NCI-H1694 treated with DMSO at 0.1 percent for 48 hours (cell line): Measurements from ENCODE around the gene HOXC10.
A peak's percentile ranks its signal among the peaks of the same experiment; 100 is the strongest.

ENCODE experiments used
- DNase-seq: peaks from one replicate; lab custom pipeline; 2025; lab: John Stamatoyannopoulos, UW

HOXC10 gene

GRCh38 chr12:54030442-54030801, 45.5 kb downstream of the HOXC10 start:
- no peak for DNase-seq

DNA sequence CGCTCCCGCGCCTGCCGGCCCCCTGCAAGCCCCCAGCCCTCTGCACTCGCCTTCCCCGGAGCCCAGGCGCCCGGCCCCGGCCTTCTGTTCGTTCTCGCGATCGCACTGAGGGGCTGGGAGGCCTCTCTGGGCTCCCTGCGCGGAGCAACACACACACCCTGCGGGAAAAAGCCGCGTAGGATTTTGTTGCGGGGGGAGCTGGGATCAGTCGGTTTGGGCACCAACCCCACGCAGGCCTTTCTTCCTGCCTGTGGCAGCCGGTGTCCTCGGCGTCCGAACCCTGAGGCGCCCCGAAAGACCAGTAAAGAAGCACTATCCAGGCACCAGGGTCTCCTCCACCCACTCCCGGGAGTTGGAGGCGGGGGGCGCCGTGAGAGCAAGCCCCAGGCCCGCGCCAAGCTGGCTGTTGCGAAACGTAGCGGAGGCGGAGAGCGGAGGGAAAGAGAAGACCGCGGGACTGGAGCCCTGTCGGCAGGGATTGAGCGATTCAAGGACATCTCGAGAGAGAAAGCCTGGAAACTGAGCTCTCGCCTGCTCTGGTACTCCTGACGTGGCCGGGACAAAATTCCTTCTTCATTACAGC, 46.0 kb downstream of the HOXC10 start:
- no peak for DNase-seq

GRCh38 chr12:54031480-54031879, 46.5 kb downstream of the HOXC10 start:
- no peak for DNase-seq

DNA sequence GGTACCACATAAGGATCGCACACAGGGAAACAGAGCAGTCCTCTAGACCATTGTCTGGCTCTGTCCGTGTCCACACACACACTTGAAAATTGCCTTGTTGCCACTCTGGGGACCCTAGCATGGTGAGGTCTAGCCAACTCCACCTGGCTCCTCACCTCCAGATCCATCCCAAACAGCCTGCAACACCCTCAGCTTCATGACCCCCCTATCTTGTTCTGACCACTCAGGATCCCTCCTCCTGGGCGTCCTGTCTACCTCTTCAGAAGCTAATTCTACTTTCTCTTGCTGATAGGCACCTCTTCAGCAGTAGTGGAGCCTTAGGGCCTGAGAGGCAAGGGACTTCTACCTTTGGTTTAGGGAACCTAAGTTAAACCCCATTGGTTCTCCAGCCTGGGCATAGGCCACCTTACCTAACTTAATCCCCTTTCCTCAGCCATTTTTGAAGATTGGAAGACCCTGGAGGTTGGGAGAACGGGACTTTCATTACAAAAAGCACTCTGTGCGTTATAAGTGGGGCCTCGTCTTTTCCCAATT, 47.2 kb downstream of the HOXC10 start:
- no peak for DNase-seq

- peak; percentile 89 for DNase-seq
These were observed 47.7 kb downstream of the HOXC10 start, which contains the start of gene HOXC5 for GRCh38 chr12:54032627-54033100. Gene HOXC5 (plus strand): TSS chr12:54033050. CDS start chr12:54033123, 73 bp downstream.

DNA sequence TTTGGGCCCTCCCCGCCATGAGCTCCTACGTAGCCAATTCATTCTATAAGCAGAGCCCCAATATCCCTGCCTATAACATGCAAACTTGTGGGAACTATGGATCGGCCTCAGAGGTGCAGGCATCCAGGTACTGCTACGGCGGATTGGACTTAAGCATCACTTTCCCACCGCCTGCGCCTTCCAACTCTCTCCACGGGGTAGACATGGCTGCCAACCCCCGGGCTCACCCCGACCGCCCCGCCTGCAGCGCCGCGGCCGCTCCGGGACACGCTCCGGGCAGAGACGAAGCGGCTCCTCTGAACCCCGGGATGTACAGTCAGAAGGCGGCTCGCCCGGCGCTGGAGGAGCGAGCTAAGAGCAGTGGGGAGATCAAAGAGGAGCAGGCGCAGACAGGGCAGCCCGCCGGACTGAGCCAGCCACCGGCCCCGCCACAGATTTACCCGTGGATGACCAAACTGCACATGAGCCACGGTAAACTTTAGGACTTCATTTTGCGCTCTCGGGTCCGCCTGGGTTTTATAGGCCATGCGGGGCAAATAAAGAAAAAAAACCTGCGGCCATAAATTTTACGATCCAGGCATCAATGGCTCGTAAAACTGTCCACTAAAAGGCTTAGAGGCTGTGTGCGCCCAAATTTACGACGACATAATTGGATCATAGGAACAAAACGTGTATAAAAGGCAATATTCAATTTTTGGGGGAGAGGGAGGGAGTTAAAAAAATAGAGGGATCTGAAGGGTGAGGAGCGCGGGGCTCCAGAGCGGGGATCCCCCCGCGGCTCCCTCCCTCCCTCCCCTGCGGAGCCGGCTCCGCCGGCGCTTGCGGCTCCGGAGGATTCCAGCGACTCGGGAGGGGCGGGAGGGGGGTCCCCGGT, 48.4 kb downstream of the HOXC10 start:
- no peak for DNase-seq

GRCh38 chr12:54033980-54034784, 49.2 kb downstream of the HOXC10 start:
- no peak for DNase-seq

DNA sequence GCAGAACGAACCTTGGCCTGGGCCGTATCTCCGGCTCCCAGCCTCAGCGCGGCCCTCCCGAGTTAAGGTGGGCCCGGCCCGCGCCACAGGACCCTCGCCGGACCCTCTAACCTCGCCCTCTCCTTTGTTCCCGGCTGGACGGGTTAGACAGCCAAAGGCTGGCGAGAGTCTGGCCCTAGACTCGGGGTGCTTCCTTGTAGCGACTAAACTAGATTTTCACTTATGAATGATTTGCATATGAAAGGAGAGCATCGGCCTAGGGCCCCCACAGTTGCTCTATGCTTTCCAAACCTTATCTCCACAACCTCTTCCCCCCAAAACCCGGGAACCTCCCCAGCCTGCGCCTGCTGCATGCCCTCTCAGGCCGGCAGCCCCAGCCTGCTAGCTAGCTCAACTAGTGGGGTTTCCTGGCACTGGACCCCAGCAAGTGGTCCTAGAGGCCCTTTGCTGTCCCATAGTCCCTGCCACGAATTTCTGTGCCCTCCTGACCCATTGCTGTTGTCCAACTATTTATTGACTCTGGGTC, 49.9 kb downstream of the HOXC10 start:
- no peak for DNase-seq

GRCh38 chr12:54035568-54036264, 50.8 kb downstream of the HOXC10 start:
- DNase-seq, result no peak

- DNase-seq, result no peak
These were observed 51.8 kb downstream of the HOXC10 start for GRCh38 chr12:54036620-54037359.

DNA sequence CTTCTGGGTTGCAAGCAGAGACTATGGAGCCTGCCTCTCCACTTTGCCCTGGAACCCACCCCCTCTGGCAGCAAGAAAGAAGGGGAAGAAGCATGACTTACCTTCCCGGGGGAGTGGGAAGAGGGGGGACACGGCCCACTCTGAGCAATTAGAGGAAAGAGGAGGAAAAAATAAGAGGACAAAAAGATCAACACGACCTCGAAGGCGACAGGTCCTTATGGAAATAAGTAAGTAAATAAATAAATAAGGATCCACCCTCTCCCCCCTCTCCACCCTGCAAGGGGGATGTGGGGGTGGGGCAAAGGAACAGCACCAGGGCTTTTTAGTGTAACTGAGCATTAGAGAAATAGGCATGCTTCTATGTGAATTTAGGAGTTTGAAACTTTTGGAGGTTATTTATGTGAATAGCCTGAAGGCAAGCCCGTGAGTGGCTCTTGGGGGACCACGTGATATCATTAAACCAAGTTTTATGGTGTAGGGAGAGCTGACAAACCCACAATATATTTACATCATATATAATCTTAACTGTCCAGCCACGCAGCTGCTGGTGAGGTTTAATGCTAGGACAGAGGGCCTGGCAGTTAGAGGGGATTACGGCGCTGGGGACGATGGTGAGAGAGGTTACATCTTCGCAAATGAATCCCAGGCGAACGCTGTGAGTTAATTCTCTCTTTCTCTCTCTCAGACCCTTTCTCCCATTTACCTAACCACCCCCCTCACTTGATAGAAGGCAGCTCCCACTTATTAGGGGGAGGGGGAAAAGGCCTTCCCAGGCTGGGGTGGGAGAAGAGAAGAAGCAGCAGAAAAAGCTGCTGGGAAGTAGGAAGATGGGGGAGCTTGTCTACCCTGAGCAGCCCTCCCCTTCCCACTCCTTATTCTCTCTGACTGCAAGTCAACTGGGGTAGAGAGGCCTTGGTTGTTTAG, 52.7 kb downstream of the HOXC10 start:
- DNase-seq, result no peak

- no peak for DNase-seq
These were observed 53.4 kb downstream of the HOXC10 start for GRCh38 chr12:54038284-54038870.

DNA sequence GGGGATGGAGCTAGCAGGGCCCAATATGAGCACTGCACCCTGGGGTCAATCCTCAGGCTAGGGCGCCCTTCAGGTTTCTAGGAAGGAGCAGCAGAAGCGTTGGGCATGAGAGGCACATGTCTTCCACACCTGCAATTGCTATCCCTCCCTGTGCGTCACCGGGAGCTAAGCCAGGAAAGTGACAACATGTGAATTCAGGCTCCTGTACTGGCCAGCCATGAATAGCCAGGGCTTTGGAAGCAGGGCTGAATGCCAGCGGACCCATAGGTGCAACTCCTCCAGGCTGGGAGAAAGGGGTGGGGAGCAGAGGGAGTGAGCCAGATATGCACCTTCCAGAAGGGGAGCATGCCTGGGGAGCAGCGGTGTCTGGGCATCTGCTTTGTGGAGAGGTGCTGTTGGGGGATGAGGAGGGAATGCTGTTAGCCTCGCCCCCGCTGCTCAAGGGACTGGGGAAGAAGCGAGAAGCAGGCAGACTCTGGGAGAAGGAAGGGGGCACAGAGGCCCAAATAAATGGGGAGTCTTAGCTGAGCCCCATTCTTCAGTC, 54.0 kb downstream of the HOXC10 start:
- no peak for DNase-seq

DNA sequence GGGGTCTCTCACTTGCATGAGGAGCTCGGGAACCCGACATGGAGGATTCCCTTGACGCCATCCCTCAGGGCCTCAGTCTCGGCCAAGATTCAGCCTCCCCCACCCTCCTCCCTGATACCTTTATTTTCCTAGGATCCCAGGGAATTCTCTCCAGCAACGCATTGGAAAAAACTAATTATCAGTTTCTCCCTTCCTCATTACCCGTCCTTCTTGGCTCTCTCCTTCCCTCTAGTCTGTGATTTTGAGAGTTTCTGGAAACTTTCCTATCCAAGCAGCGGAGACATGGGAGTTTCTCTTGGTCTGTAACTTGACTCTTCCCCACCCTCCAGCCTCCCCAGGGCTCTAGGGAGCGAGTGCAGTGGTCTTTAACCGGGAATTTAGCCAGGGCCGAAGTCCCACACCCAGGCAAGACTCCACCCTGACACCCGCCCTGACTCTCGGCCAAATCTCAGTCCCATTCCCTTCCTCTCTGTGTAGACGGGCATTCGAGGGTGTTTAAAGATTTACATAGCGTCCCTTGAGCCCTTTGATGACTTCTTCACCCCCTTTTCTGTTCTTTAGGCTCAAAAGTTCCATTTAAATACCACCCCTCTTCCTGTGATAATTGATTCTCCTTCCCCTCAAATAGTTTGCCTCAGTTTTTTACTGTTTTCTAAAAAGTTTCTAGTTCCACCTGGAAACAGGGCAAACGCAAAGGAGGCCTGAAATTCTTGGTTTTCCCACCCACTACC, 54.6 kb downstream of the HOXC10 start:
- no peak for DNase-seq
